H1 (cell line): ENCODE results near the gene CNN3.

Source experiments
- CEBPB ChIP-seq: IDR thresholded peaks from 2 replicates; pipeline ENCODE4 v1.6.1; 2012; ENCODE audit warnings: low read depth, low read length
- CTCF ChIP-seq, 3 experiments: IDR thresholded peaks; 1 replicate in 2 of 3; 2 replicates in 1 of 3; pipeline versions ENCODE4 v1.5.1 to v1.6.1; 2011; ENCODE audit warnings: low read length in 3 of 3, mild to moderate bottlenecking in 3 of 3, inconsistent platforms in 2 of 3, low read depth in 1 of 3, moderate library complexity in 1 of 3; ENCODE audit not compliant: insufficient read depth in 1 of 3; ENCODE audit errors: control extremely low read depth in 1 of 3
- E2F6 ChIP-seq: IDR thresholded peaks from 2 replicates; pipeline ENCODE4 v1.6.1; 2012; ENCODE audit warnings: inconsistent platforms
- EGR1 ChIP-seq: IDR thresholded peaks from 2 replicates; pipeline ENCODE4 v1.6.1; 2011; ENCODE audit warnings: low read depth, low read length, borderline replicate concordance
- EZH2 ChIP-seq: fragments of 200-600 bp; sonication (generic); IDR thresholded peaks from 2 replicates; pipeline ENCODE4 v1.7.1; 2012; ENCODE audit warnings: low read depth, mild to moderate bottlenecking, moderate library complexity, low read length, inconsistent platforms; ENCODE audit not compliant: severe bottlenecking
- JUND ChIP-seq: IDR thresholded peaks from 2 replicates; pipeline ENCODE4 v1.6.1; 2011; ENCODE audit warnings: mild to moderate bottlenecking, improper control_type of control experiment, low read length
- POLR2A ChIP-seq, 2 experiments: IDR thresholded peaks; 1 replicate in 1 of 2; 2 replicates in 1 of 2; pipeline ENCODE4 v1.6.1; 2011; ENCODE audit warnings: low read depth in 2 of 2, low read length in 2 of 2, mild to moderate bottlenecking in 2 of 2; ENCODE audit errors: control extremely low read depth in 1 of 2
- RAD21 ChIP-seq, 2 experiments: IDR thresholded peaks in 1 of 2; conservative IDR thresholded peaks in 1 of 2; 2 replicates each; pipeline ENCODE4 v1.6.1; 2011; ENCODE audit warnings: low read depth in 2 of 2, low read length in 2 of 2, improper control_type of control experiment in 1 of 2, inconsistent platforms in 1 of 2, mild to moderate bottlenecking in 1 of 2, moderate library complexity in 1 of 2
- RFX5 ChIP-seq: IDR thresholded peaks from 2 replicates; pipeline ENCODE4 v1.6.1; 2011; ENCODE audit warnings: low read depth, low read length, improper control_type of control experiment, borderline replicate concordance
- SRF ChIP-seq: IDR thresholded peaks from 2 replicates; pipeline ENCODE4 v1.6.1; 2011; ENCODE audit warnings: mild to moderate bottlenecking, low read depth, low read length, moderate library complexity
- SUZ12 ChIP-seq: fragments of 200-600 bp; sonication (generic); IDR thresholded peaks from 2 replicates; pipeline ENCODE4 v1.6.1; 2012; ENCODE audit warnings: mild to moderate bottlenecking, inconsistent platforms, low read length, moderate library complexity, mixed read lengths
- TAF7 ChIP-seq: optimal IDR thresholded peaks from 2 replicates; pipeline ENCODE3; 2011; ENCODE audit warnings: low read depth, mild to moderate bottlenecking, inconsistent platforms, low read length, moderate library complexity, borderline replicate concordance
- TF ChIP-seq, protein P1 (sequence below): fragments of 300-600 bp; sonication (generic); IDR thresholded peaks from 2 replicates; pipeline ENCODE4 v1.7.1; 2012; ENCODE audit warnings: low read length, moderate library complexity, mild to moderate bottlenecking, inconsistent platforms; ENCODE audit not compliant: insufficient replicate concordance
- TF ChIP-seq, protein P2 (sequence below): IDR thresholded peaks from 2 replicates; pipeline ENCODE4 v1.6.1; 2011; ENCODE audit warnings: low read length, improper control_type of control experiment

- TF ChIP-seq SUZ12 = no peak
- no peak for TF ChIP-seq CEBPB
- TF ChIP-seq, protein P1, sequence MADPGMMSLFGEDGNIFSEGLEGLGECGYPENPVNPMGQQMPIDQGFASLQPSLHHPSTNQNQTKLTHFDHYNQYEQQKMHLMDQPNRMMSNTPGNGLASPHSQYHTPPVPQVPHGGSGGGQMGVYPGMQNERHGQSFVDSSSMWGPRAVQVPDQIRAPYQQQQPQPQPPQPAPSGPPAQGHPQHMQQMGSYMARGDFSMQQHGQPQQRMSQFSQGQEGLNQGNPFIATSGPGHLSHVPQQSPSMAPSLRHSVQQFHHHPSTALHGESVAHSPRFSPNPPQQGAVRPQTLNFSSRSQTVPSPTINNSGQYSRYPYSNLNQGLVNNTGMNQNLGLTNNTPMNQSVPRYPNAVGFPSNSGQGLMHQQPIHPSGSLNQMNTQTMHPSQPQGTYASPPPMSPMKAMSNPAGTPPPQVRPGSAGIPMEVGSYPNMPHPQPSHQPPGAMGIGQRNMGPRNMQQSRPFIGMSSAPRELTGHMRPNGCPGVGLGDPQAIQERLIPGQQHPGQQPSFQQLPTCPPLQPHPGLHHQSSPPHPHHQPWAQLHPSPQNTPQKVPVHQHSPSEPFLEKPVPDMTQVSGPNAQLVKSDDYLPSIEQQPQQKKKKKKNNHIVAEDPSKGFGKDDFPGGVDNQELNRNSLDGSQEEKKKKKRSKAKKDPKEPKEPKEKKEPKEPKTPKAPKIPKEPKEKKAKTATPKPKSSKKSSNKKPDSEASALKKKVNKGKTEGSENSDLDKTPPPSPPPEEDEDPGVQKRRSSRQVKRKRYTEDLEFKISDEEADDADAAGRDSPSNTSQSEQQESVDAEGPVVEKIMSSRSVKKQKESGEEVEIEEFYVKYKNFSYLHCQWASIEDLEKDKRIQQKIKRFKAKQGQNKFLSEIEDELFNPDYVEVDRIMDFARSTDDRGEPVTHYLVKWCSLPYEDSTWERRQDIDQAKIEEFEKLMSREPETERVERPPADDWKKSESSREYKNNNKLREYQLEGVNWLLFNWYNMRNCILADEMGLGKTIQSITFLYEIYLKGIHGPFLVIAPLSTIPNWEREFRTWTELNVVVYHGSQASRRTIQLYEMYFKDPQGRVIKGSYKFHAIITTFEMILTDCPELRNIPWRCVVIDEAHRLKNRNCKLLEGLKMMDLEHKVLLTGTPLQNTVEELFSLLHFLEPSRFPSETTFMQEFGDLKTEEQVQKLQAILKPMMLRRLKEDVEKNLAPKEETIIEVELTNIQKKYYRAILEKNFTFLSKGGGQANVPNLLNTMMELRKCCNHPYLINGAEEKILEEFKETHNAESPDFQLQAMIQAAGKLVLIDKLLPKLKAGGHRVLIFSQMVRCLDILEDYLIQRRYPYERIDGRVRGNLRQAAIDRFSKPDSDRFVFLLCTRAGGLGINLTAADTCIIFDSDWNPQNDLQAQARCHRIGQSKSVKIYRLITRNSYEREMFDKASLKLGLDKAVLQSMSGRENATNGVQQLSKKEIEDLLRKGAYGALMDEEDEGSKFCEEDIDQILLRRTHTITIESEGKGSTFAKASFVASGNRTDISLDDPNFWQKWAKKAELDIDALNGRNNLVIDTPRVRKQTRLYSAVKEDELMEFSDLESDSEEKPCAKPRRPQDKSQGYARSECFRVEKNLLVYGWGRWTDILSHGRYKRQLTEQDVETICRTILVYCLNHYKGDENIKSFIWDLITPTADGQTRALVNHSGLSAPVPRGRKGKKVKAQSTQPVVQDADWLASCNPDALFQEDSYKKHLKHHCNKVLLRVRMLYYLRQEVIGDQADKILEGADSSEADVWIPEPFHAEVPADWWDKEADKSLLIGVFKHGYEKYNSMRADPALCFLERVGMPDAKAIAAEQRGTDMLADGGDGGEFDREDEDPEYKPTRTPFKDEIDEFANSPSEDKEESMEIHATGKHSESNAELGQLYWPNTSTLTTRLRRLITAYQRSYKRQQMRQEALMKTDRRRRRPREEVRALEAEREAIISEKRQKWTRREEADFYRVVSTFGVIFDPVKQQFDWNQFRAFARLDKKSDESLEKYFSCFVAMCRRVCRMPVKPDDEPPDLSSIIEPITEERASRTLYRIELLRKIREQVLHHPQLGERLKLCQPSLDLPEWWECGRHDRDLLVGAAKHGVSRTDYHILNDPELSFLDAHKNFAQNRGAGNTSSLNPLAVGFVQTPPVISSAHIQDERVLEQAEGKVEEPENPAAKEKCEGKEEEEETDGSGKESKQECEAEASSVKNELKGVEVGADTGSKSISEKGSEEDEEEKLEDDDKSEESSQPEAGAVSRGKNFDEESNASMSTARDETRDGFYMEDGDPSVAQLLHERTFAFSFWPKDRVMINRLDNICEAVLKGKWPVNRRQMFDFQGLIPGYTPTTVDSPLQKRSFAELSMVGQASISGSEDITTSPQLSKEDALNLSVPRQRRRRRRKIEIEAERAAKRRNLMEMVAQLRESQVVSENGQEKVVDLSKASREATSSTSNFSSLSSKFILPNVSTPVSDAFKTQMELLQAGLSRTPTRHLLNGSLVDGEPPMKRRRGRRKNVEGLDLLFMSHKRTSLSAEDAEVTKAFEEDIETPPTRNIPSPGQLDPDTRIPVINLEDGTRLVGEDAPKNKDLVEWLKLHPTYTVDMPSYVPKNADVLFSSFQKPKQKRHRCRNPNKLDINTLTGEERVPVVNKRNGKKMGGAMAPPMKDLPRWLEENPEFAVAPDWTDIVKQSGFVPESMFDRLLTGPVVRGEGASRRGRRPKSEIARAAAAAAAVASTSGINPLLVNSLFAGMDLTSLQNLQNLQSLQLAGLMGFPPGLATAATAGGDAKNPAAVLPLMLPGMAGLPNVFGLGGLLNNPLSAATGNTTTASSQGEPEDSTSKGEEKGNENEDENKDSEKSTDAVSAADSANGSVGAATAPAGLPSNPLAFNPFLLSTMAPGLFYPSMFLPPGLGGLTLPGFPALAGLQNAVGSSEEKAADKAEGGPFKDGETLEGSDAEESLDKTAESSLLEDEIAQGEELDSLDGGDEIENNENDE = no peak
- TF ChIP-seq CTCF (IDR thresholded peaks at IDR 0.05; ENCODE audit: control extremely low read depth in 1 of 3, insufficient read depth in 1 of 3, low read depth in 1 of 3, low read length in 3 of 3) = no peak
- no peak for TF ChIP-seq RAD21 (IDR thresholded peaks at IDR 0.05 in 1 of 2, conservative IDR thresholded peaks at IDR 0.05 in 1 of 2; ENCODE audit: low read depth in 2 of 2, low read length in 2 of 2)
- no peak for TF ChIP-seq POLR2A (IDR thresholded peaks at IDR 0.05; ENCODE audit: control extremely low read depth in 1 of 2, low read depth in 2 of 2, low read length in 2 of 2)
- no peak for TF ChIP-seq RFX5
- TF ChIP-seq TAF7 = no peak
- TF ChIP-seq JUND = no peak
- no peak for TF ChIP-seq EGR1
- TF ChIP-seq, protein P2, sequence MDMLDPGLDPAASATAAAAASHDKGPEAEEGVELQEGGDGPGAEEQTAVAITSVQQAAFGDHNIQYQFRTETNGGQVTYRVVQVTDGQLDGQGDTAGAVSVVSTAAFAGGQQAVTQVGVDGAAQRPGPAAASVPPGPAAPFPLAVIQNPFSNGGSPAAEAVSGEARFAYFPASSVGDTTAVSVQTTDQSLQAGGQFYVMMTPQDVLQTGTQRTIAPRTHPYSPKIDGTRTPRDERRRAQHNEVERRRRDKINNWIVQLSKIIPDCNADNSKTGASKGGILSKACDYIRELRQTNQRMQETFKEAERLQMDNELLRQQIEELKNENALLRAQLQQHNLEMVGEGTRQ = no peak
- no peak for TF ChIP-seq EZH2
- no peak for TF ChIP-seq E2F6
- no peak for TF ChIP-seq SRF
These were observed 26.2 kb upstream of the CNN3 start for GRCh38 chr1:94953107-94953506.
